Stimulated activated CD8-positive, alpha-beta memory T cell treated with anti-CD3 and anti-CD28 coated beads, Interleukin-7, amount 100 ng/mL, for 48 hours (primary cell): Measurements from ENCODE around the gene GPR52.

ENCODE experiments used
- DNase-seq, 2 donors: peaks; one replicate each; pipeline ENCODE4 v3.0.0-alpha.2; 2020; ENCODE audit warnings: low read depth in 1 of 2; ENCODE audit errors: extremely low read depth in 1 of 2

GPR52 gene

DNA sequence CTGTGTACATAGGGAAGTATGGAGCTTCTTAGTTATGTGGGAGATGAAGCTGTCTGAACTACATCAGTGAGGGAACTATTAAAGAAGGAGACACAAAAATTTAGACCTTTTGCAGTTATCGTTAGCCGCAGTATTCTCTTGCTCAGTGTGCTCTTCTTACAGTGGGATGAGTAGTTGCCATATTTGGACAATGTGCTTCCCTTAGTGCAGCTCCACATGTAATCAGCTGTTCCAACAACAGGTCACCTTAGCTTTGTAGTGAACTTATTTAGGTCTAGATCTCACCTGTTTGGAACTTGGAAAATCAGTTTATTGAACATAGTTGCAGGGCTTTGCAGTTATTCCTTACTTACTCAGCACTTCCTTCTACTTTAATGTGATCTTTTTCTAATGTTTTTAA is 18.1 kb downstream of the GPR52 start:
- DNase-seq = no peak

DNA sequence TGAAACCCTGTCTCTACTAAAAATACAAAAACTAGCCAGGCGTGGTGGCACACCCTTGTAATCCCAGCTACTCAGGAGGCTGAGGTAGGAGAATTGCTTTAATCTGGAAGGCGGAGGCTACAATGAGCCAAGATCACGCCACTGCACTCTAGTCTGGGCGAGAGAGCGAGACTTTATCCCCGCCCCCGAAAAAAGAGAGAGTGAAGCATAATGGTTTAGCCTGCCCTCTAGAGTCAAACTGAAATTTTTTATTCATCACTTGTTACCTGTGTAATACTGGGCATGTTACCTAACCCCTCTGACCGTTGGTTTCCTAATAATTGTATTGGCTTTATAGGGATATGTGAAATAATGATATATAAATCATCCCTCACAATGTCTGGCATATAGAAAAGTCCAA is 18.8 kb downstream of the GPR52 start:
- DNase-seq = no peak

DNA sequence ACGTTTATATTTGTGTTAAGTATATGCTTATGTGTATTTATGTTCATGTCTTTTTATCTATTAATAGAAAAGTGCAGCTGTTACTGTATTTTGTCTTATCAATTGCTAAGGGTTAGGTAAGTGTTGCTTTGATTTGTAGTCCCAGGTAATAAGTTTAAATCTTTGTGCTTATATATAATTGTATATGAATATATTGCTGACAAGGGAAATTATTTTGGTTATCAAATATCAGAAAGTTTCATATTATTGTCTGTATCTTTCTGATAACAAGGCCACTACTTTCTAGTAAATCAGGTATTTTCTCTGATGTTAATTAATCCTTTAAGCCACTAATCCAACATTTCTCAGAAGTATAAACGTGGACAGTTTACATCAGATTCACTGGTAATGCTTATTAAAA is 21.3 kb downstream of the GPR52 start:
- no peak for DNase-seq

DNA sequence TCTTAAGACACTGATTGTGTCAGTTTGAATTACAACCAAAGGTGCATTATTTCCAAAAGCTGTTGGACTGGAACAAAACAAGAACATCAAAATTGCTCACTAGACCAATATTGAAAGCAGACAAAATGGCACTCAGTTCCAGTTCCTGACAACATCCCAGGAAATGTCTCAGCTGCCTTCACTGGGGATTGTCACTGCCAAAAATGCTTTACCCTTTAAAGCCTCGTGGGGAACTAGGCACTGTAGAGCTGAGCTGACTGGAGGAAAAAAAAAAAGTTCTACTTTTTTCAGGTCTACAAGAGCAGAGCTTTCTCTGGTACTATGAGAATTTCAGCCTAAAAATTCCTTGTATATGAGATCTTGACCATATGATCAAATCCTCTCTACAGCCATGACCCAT is 21.9 kb downstream of the GPR52 start:
- DNase-seq = no peak

DNA sequence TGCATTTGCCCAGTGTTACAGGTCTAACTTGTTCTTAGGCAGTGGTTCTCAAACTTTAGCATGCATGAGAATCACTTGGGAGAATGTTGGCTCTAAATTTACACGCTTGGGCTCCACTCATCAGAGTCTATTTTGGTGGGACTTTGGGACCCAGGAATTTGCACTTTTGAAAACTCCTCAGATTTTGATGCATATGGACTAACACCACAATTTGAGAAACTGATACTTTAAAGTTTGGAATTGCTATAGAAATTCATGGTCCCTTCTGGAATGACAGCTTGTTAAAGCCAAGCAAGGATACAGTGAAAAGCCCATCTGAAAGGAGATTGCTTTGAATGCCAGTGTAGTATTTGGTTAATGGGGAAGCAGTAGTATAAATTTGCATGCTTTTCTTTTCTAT is 31.5 kb downstream of the GPR52 start:
- DNase-seq = no peak

DNA sequence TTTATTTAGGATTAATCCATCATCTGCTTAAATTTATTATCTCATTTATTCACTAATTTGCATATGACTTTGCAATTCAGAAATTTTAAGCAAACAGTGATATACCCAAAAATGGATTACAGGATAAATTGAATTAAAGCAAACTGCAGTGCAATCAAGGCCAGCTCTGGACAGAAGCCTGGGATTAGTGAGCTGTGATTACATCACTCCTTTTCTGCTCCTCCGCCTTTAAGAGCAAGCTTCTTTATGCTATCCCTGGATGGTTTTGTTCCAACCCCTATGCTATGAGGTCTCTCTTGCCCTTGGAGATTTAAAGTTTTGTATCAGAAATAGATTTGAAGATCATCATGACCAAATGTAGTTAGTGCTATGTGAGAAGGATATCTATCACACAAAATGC is 32.6 kb downstream of the GPR52 start:
- no peak for DNase-seq

DNA sequence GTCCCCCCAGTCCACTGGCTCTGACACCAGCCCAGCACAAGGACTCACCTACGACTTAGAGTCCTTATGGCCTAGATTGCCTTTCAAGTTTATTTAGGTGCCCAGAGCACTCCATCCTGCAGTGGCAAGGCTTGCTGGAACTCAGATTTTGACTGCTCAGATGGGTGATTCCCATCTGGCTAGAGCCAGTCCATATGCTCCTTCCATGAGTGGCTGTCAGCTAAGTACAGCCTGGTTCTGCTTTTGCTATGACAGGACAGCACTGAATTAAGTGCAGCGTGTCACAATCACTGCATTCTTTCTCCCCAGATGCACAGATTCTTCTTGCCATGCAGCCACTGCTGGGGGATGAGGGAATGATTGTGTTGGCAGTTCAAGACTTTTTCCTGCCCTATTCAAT is 43.8 kb downstream of the GPR52 start:
- no peak for DNase-seq

DNA sequence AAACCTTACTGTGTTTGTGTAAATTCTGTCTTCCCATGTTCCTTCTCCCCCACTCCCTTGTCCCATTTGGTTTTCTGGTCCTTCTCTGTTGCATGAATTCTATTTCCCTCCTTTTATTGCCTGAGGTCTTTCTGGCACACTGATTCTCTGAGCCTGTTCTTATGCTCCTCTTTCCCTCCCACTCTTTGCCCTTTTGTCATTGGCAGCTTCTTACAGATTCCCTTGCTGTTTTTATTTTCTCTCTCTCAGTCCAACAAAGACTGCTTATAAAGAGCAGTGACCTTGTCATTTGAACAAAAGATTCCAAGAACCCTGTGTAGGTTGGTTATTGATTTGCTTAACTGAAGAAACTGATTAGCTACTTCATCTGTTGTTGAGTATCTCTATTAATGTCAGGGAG is 49.7 kb downstream of the GPR52 start:
- no peak for DNase-seq
